ENCODE results near the gene RGS13. TPM values are rescaled to one million over a fixed set of nuclear protein-coding genes. Genes with fewer than 3 reads are reported as not detected.

Gene RGS13
- total and polyA plus RNA-seq, 12 donors = 0.12 to 0.15 (median 0.13) TPM; not detected in 9

DNA sequence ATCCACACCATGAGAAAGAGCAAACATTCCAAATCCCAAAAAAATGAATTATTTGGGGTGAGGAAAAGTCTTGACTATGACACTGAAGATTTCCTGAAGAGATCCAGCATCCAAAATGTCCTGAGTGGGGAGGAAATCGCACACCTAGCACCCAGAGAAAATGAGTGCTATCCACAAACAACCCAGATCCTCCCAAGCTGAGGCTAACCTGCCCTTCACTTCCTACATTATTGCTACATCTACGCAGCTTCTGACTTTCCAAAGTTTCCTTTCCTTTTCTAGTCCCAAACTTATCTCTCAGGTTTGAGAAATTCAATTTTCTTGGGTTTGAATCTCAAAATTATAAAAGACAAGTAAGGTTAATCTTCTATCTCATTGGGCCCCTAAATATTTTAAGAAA is 906 bp upstream of the RGS13 start:
- Histone ChIP-seq H3K9me3 (no peaks in the 10 kb centered on the region), H3K36me3 (no peaks in the 10 kb centered on the region), H3K4me3 (no peak overlapping the region), H3K27me3 (no peaks in the 10 kb centered on the region), H3K4me1 (peaks cover 0 to 6% (median 0%) of the 10 kb centered on the region in 9 donors), H3K27ac (no peak overlapping the region)
- 90 to 95% methylated on average over 2 of the region's 2 CpGs for WGBS, 2 donors
- intact Hi-C loops (cut with DNase I) = loop anchor here in 2 of 10 donors (10.0 kb wide), 3 partner anchors 90 to 380 kb away; partner anchors contain the start of gene RGS2 (in 1 of the 2)
- no peak for DNase-seq
- TF ChIP-seq, protein P1, sequence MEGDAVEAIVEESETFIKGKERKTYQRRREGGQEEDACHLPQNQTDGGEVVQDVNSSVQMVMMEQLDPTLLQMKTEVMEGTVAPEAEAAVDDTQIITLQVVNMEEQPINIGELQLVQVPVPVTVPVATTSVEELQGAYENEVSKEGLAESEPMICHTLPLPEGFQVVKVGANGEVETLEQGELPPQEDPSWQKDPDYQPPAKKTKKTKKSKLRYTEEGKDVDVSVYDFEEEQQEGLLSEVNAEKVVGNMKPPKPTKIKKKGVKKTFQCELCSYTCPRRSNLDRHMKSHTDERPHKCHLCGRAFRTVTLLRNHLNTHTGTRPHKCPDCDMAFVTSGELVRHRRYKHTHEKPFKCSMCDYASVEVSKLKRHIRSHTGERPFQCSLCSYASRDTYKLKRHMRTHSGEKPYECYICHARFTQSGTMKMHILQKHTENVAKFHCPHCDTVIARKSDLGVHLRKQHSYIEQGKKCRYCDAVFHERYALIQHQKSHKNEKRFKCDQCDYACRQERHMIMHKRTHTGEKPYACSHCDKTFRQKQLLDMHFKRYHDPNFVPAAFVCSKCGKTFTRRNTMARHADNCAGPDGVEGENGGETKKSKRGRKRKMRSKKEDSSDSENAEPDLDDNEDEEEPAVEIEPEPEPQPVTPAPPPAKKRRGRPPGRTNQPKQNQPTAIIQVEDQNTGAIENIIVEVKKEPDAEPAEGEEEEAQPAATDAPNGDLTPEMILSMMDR (IDR thresholded peaks at IDR 0.05) = no peak
- no peak for ATAC-seq

DNA sequence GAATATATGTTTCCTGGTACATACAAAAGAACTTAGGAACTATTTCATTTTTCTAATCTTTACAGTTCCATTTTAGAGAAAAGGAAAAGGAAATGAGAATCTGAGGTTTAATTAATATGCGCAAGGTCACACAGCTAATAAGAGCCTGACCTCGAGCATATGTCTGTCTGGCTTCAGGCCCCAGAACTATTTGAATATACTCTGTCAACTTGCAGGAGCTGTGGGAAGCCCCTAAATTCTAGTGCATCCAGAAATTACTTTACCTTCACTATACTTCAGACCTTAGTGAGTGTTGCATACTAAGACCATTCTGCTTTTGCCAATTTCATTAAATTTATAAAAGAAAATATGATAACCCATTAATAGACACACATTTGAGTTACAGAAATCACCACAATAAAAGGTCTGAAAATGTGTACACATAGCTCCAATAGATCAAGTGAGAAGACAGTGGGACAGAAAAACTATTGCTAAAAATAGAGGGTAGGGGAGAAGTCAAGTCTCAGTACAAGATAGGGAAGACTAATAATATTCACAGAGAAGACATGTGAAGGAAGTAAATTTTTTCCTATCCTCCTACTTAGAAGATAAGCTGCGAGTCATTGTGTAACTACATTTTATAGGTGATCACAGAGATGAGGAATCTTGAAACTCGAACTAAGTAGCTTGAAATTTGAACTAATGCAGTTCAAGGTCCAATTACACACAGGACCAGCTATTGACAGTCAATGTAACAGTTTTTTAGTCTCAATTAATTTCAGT is 3.8 kb downstream of the RGS13 start:
- peak in 1 of 8 donors; percentile 18 for ATAC-seq
- TF ChIP-seq, protein P1 (IDR thresholded peaks at IDR 0.05) = no peak
- Histone ChIP-seq H3K4me3 (no peak overlapping the region), H3K27ac (no peak overlapping the region), H3K36me3 (no peaks in the 10 kb centered on the region), H3K27me3 (no peaks in the 10 kb centered on the region), H3K4me1 (peaks cover 0 to 8% (median 0%) of the 10 kb centered on the region in 9 donors), H3K9me3 (no peaks in the 10 kb centered on the region)
- intact Hi-C loops (cut with DNase I) = loop anchor here in 3 of 10 donors (10.0 kb wide), 3 partner anchors 85 to 375 kb away; partner anchors contain the start of gene RGS2 (in 1 of the 3)
- no peak for DNase-seq
- WGBS, 2 donors = 41 to 52% methylated on average over 4 of the region's 4 CpGs

DNA sequence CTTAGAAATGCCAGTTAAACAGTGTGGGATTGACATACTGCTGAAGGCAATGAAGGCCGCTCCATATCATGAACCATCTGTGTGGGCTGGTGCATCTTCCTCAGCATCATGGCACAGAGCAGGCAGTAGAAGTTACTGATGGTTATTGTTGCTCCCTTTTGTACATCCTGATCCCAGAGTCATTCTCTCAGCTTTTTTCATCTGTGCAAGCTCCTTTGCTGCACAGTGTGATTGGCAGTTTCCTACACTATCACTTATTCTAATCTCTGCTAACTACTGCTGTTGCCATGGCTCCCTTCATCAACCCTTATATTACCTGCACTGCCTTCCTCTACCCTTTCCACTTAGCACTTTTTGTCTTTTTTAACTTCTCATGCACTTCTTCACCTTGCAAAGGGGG is 16.2 kb downstream of the RGS13 start:
- WGBS, 2 donors = 94 to 100% methylated on average over 1 of the region's 1 CpG
- ATAC-seq = no peak
- intact Hi-C loops (cut with DNase I) = no loop called here
- no peak overlapping the region for H3K27ac ChIP-seq
- no peak overlapping the region for H3K4me3 ChIP-seq
- no peaks in the 10 kb centered on the region for H3K36me3 ChIP-seq
- DNase-seq = no peak
- TF ChIP-seq, protein P1 (IDR thresholded peaks at IDR 0.05) = no peak
- H3K4me1 ChIP-seq = no peaks in the 10 kb centered on the region
- no peaks in the 10 kb centered on the region for H3K27me3 ChIP-seq
- H3K9me3 ChIP-seq = no peaks in the 10 kb centered on the region

DNA sequence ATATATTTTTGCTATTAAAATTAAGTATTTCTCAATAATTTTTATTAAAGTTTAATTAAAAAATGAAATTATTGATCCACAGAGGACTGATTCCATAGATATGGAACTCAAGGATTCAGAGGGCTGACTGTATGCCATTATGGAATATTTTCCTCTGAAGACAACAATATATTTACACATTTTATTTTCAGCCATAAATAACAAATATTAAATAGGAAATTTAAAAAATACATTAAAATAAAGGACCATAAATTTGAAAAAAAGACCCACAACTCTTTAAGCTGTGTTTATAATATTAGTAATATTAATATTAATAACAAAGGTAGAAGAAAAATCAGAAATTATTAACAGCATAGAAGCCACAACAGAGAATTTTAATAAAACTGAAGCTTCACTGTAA is 18.2 kb downstream of the RGS13 start:
- no peak overlapping the region for H3K27ac ChIP-seq
- TF ChIP-seq, protein P1 (IDR thresholded peaks at IDR 0.05) = no peak
- ATAC-seq = no peak
- H3K4me3 ChIP-seq = no peak overlapping the region
- no peaks in the 10 kb centered on the region for H3K9me3 ChIP-seq
- H3K4me1 ChIP-seq = no peaks in the 10 kb centered on the region
- no peaks in the 10 kb centered on the region for H3K27me3 ChIP-seq
- no peaks in the 10 kb centered on the region for H3K36me3 ChIP-seq
- intact Hi-C loops (cut with DNase I) = no loop called here
- no peak for DNase-seq

Data from heart right ventricle (tissue), 16 donors.